Activated CD4-positive, alpha-beta T cell treated with anti-CD3 and anti-CD28 coated beads for 48 hours (primary cell): Measurements from ENCODE around the gene SRD5A3.
A peak's percentile ranks its signal among the peaks of the same experiment; 100 is the strongest.
"Not testable (repeated sequence)": the region's sequence is repeated elsewhere in the genome, so short reads cannot be mapped to it uniquely, and the experiment has no call there.

Experiments
- DNase-seq: peaks from one replicate; pipeline ENCODE4 v3.0.0-alpha.2; 2020

Gene SRD5A3

DNA sequence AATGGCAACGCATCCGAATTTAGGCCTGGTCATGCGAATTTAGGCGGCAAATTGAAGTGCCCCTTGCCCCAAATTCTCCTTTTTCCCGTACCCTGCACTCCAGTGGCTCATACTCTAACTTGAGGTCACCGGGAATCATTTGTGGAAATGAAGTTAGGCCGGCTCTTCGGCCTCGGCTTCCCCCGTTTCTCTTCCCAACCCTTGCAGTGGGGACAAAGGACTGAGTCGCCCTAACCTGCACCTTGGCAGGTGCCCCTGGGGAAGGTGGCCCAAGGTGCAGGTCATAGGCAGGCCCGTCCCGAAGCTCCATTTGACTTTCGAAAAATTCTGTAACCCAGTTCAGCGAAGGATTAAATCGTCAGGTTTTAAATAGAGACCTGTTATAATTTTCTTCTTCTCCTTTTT, 811 bp downstream of the SRD5A3 start:
- no peak for DNase-seq

DNA sequence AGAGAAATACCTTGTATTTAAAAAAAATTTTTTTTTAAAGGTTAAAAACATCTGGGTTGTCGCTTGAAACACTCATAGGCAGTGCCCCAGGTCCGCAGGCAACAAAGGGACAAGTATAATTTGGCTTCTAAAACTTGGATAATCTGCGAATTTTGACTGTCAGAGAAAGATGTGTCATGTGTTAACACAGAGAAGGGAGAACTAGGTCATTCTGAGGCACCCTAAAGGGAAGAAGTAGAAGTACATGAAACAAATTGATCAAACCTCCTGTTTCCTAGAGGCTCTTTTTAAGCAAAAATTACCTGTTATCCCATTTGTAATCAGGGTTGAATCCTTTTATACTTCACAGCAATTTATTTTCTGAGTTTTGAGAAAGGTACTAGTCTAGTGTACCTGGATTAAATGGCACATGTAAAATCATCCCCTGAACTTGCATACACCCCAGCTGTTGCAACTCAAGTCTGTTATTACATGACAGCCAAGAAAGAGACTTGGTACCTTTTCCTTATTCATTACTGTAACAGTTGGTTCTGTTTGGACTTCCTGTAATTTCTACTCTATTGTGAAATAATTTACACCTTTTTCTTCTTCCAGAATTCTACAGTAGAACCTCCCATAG, 1.7 kb downstream of the SRD5A3 start:
- DNase-seq: no peak

DNA sequence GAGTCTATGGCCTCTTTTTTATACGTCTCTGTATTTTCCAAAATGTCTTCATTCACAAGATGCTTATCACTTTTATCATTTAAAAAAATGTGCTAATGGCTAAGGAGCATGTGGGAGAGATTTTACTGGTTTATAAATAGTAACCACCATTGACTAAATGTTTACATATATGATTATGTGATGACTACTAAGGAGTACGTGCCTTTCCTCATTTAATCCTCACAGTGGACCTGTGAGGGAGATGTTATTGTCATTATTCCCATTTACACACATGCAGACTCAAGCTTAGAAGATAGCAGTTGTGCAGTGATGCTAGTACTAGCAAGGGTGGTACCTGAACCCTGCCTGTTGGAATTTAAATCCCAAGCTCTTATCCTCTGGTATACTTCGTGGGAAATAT, 2.4 kb downstream of the SRD5A3 start:
- no peak for DNase-seq

GRCh38 chr4:55350870-55351269, 4.8 kb downstream of the SRD5A3 start:
- DNase-seq: not testable (repeated sequence)

- no peak for DNase-seq
These were observed 5.8 kb downstream of the SRD5A3 start for GRCh38 chr4:55351824-55352223.

DNA sequence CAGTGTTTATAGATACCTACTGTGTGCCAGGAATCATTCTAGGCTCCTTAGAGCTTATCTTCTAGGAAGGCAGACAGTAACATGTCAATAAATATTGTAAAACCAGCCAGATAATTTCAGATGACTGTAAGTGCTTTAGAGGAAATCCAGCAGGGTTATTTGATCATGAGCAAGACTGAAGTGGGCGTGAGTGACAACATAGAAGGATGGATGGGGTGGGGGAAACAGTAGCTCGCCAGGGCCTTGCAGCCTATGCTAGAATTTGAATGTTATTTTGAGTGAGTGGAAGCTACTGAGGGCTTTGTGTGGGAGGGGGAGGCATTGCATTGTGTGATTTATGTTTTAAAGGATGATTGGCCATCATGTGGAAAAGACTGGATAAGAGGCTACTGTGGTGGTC, 6.7 kb downstream of the SRD5A3 start:
- DNase-seq: no peak

DNA sequence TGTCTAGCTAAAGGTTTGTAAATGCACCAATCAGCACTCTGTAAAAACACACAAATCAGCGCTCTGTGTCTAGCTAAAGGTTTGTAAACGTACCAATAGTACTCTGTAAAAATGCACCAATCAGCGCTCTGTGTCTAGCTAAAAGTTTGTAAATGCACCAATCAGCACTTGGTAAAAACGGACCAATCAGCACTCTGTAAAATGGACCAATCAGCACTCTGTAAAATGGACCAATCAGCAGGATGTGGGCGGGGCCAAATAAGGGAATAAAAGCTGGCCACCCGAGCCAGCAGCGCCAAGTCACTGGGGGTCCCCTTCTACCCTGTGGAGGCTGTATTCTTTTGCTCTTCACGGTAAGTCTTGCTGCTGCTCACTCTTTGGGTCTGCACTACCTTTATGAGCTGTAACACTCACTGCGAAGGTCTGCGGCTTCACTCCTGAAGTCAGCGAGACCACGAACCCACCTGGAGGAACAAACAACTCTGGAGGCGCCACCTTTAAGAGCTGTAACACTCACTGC, 7.2 kb downstream of the SRD5A3 start:
- DNase-seq: not testable (repeated sequence)

- DNase-seq: no peak
These were observed 8.6 kb downstream of the SRD5A3 start for GRCh38 chr4:55354648-55355047.

DNA sequence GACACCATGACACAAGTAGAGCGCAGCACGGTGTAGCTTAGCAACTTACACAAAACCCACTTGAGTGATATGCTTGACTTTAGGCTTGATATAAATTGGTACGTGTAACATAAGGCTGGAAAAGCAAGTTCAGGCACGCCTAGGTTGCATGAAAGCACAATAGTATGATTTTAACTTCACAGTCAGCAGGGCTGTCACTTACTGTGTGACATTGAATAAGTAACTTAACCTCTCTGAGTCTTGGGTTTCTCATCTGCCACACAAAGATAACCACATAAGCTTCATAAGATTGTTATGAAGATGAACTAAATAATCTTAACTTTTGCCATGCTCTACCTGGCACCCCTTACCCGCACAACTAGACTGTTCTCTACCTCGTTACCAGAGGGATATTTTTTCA, 9.5 kb downstream of the SRD5A3 start:
- no peak for DNase-seq

DNA sequence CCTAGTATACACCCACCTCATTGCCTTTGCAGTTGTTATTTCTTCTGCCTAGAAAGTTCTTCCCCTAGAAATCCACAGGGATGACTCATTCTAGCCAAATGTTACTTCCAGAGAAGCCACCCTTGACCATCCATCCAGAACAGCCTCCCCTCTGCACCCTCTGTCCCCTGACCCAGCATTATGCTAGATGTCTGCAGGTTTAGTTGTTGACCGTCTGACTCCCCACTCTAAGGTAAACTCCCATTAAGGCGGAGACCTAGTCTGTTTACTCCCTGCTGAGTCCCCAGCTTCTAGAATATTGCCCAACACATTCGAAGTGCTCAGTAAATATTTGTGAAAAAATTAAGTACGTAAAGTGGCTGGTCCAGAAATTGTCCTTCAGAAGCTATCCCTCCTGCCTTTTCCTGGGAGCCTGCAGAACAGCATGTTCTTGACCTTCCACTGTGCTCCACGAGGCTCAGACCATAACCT, 11.0 kb downstream of the SRD5A3 start:
- no peak for DNase-seq

DNA sequence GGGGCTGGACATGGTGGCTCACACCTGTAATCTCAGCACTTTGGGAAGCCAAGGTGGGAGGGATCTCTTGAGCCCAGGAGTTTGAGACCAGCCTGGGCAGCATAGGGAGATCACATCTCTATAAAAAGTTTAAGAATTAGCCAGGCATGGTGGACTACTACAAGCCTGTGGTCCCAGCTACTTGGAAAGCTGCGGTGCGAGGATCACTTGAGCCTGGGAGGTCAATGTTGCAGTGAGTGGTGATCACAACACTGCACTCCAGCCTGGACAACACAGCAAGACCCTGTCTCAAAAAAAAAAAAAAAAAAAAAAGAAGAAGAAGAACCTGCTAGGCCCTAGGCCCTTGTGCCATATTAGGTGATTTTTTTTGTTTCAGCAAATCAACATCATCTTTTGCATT, 12.2 kb downstream of the SRD5A3 start:
- no peak for DNase-seq

DNA sequence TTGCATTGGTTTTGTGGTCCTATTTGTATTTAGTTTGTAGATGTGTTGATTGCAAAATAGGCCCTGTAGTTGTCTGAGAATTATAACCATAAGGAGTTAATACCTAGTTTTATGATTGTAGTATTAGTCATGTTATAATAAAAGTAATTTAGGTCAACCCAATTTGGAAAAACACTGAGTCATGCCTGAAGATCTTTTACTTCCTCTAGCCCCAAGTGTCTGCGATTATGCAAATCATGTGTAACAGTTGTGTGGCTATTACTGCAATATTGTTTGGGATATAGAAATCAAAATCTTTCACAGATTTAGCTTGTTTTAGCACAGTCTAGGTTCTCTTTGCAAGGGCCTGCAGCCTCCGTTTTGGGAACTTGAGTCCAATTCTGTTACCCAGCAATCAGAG, 12.6 kb downstream of the SRD5A3 start:
- DNase-seq: no peak

GRCh38 chr4:55359397-55359916, 13.4 kb downstream of the SRD5A3 start:
- no peak for DNase-seq

- DNase-seq: peak; percentile 31
These were observed 16.9 kb downstream of the SRD5A3 start for GRCh38 chr4:55362938-55363337.

DNA sequence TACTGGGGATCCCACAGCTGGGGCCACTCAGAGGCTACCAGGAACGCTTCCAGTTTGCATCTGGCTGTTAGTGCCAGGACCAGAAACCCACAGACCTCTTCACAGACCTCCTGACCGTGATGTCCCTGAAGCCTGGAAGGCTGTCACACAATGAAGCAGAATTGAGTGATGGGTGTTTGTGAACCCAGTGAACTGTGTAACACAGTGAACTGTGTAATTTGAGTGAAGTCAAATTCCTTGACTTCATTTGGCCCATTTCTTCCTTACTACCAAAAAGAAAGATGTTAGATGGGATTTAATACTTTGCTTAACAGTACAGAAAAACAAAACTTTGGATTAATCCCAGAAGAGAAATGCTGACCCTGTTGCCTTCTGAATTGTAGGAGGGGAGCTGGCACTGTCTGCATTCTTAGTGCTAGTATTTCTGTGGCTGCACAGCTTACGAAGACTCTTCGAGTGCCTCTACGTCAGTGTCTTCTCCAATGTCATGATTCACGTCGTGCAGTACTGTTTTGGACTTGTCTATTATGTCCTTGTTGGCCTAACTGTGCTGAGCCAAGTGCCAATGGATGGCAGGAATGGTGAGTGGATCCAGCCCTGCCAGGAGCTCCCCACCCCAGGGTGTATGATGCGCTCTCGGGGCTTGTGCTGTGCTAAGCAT, 17.8 kb downstream of the SRD5A3 start:
- DNase-seq: no peak

DNA sequence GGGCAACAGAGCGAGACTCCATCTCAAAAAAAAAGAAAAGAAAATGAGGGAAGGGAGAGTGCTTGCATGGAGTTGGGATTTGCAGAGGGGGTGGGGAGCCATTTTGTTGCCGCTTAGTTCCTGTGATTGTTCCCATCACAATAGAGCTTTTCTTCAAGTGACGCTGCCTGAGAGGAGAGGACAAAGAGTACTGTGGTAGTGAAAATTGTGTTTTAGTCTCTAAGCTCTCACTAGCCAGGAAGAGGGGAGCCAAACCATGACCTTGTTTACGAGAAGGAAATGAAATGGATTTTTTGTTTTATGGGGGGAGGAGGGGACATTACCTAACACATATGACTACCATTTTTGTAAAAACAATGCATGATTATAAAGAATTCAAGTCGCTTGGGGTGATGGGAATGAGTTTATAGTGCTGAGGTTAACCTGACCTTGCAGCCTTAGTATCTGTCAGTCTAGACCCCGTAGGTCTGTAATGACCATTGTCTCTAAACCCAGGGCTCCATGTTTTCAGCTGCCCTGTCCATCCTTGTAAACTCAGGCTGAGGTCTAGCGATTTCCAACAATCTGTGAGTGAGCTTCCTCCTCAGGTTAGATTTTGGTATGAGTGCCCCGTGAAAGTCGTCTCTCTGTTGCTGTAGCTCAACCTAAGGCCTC, 18.8 kb downstream of the SRD5A3 start:
- DNase-seq: no peak

DNA sequence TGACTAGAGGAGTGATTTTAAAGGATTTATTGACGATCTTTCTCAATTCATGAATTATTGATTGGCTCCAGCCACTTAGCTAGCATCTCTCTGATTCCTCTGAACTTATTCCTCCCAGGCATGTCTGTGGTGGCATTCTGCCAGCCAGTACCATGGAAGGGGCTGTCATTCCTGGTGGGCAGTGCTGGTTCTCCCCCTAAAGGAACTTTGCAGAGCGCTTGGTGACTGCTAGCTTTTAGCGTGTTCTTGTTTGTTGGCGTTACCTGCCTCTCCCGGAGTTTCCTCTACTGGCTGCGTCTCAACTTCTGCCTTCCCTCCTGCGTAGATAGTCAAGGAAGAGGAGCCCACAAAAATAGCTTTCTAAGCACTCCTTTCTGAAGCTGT, 19.3 kb downstream of the SRD5A3 start:
- no peak for DNase-seq

GRCh38 chr4:55366621-55367020, 20.6 kb downstream of the SRD5A3 start:
- DNase-seq: no peak

DNA sequence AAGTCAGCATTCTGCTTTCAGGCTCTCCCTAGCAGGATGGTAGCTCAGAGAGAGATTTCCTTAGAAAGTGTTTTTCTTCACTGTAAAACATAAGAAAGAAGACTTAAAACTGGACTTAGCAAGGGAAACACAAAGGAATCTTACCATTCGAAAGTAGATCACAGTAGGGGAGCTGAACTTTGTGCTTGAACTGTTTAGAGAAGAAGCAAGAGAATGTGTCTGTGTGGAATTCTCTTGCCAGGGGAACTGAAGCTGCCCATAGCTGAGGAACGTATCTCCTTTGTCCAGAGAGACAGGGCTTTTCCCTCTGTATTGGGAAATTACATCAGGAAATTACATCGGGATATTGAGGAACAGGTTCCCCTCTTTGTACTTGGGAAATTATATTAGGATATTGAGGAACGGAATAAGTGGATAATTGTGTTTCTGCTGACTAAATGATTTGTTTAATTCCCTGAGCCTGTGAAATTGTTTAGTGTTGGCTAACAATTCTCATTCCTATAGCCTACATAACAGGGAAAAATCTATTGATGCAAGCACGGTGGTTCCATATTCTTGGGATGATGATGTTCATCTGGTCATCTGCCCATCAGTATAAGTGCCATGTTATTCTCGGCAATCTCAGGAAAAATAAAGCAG, 21.2 kb downstream of the SRD5A3 start:
- no peak for DNase-seq

DNA sequence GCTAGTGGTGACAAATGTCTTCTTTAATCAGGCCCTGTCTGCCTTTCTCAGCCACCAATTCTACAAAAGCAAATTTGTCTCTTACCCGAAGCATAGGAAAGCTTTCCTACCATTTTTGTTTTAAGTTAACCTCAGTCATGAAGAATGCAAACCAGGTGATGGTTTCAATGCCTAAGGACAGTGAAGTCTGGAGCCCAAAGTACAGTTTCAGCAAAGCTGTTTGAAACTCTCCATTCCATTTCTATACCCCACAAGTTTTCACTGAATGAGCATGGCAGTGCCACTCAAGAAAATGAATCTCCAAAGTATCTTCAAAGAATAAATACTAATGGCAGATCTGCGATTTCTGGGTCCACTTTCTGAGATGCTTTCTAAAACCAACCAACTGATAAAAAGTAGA, 23.9 kb downstream of the SRD5A3 start:
- DNase-seq: no peak

DNA sequence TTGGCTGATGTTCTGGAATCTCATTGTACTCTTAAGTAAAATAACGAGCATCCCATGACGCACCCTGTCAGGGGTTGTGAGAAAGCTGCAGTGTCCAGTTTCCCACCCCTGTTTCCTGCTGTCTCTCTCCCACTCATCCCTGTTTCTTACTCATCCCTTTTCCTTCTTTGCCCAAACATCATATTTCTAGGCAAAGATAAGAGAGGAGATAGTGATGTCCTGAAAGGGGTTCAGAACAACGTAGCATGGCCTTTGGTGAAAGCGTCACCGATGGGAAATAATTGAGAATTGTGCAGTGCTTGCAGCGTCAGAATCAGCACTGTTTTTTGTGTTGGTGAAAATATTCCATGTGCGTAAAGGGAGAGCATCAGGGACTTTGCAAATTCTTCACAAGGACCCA, 26.2 kb downstream of the SRD5A3 start:
- DNase-seq: no peak

- DNase-seq: no peak
These were observed 27.4 kb downstream of the SRD5A3 start for GRCh38 chr4:55373461-55373860.

DNA sequence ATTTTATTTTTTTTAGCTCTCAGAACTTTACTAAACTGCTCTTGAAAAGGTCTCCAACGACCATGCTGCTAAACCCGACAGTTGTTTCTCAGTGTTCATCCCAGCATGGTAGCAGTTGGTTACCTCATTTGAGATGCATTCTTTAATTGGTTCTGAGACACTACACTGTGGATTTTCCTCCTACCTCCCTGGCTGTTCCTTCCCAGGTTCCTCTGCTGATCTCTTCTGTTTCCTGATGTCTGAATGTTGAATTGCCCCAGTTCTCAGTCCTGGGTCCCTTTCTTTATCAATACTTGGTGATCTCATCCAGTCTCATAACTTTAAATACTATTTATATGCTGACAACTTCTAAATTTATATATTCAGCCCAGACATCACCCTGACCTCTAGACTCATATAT, 30.7 kb downstream of the SRD5A3 start:
- DNase-seq: no peak
